Trophoblast cell (in vitro differentiated cells and primary cell): ENCODE data around the gene EPHA6.

Source experiments
- DNase-seq, 2 donors: peaks; one replicate each; pipeline ENCODE4 v3.0.0-alpha.2; 2016
- H2AFZ ChIP-seq: 2 replicates; pipeline ENCODE4 v1.6.1; 2013; ENCODE audit warnings: low read length, moderate library complexity, mild to moderate bottlenecking; ENCODE audit not compliant: insufficient read depth, poor library complexity
- H2AK5ac ChIP-seq: 2 replicates; pipeline ENCODE4 v1.6.1; 2013; ENCODE audit warnings: mild to moderate bottlenecking, low read length
- H2BK120ac ChIP-seq: 2 replicates; pipeline ENCODE4 v1.6.1; 2013; ENCODE audit warnings: low read length, mild to moderate bottlenecking, moderate library complexity; ENCODE audit not compliant: insufficient read depth, poor library complexity
- H2BK12ac ChIP-seq: 2 replicates; pipeline ENCODE4 v1.6.1; 2013; ENCODE audit warnings: mild to moderate bottlenecking, low read length, moderate library complexity
- H2BK5ac ChIP-seq: 2 replicates; pipeline ENCODE4 v1.6.1; 2013; ENCODE audit warnings: low read length, low read depth, moderate library complexity, mild to moderate bottlenecking; ENCODE audit not compliant: poor library complexity
- H3K14ac ChIP-seq: 2 replicates; pipeline ENCODE4 v1.6.1; 2013; ENCODE audit warnings: mild to moderate bottlenecking, low read length
- H3K18ac ChIP-seq: 2 replicates; pipeline ENCODE4 v1.6.1; 2013; ENCODE audit warnings: mild to moderate bottlenecking, low read length
- H3K23ac ChIP-seq: 2 replicates; pipeline ENCODE4 v1.6.1; 2013; ENCODE audit warnings: low read length
- H3K27ac ChIP-seq: 2 replicates; pipeline ENCODE4 v1.5.1; 2013; ENCODE audit warnings: low read depth, mild to moderate bottlenecking, inconsistent platforms, low read length, moderate library complexity
- H3K27me3 ChIP-seq: 2 replicates; pipeline ENCODE4 v1.6.1; 2013; ENCODE audit warnings: inconsistent platforms, mild to moderate bottlenecking, low read length, moderate library complexity; ENCODE audit not compliant: insufficient read depth
- H3K36me3 ChIP-seq, 2 experiments: 1 replicate in 1 of 2; 2 replicates in 1 of 2; pipeline ENCODE4 v1.6.1; 2013; ENCODE audit warnings: low read length in 2 of 2, mild to moderate bottlenecking in 2 of 2, moderate library complexity in 1 of 2; ENCODE audit not compliant: insufficient read depth in 2 of 2, control insufficient read depth in 1 of 2
- H3K4ac ChIP-seq: 2 replicates; pipeline ENCODE4 v1.6.1; 2013; ENCODE audit warnings: low read depth, mild to moderate bottlenecking, low read length, moderate library complexity
- H3K4me1 ChIP-seq, 2 experiments: 1 replicate in 1 of 2; 2 replicates in 1 of 2; pipeline ENCODE4 v1.6.1; 2013; ENCODE audit warnings: low read length in 2 of 2, mild to moderate bottlenecking in 2 of 2, moderate library complexity in 1 of 2; ENCODE audit not compliant: insufficient read depth in 2 of 2, control insufficient read depth in 1 of 2
- H3K4me2 ChIP-seq: 2 replicates; pipeline ENCODE4 v1.6.1; 2013; ENCODE audit warnings: inconsistent platforms, mild to moderate bottlenecking, low read length, moderate library complexity
- H3K4me3 ChIP-seq: 2 replicates; pipeline ENCODE4 v1.5.1; 2013; ENCODE audit warnings: mild to moderate bottlenecking, low read depth, low read length, inconsistent platforms
- H3K79me1 ChIP-seq: one replicate; pipeline ENCODE4 v1.6.1; 2013; ENCODE audit warnings: low read length
- H3K79me2 ChIP-seq: 2 replicates; pipeline ENCODE4 v1.6.1; 2013; ENCODE audit warnings: low read length, mild to moderate bottlenecking; ENCODE audit not compliant: control insufficient read depth, insufficient read depth, poor library complexity
- H3K9ac ChIP-seq: 2 replicates; pipeline ENCODE4 v1.6.1; 2013; ENCODE audit warnings: mild to moderate bottlenecking, low read length
- H3K9me3 ChIP-seq: 2 replicates; pipeline ENCODE4 v1.6.1; 2013; ENCODE audit warnings: low read depth, mild to moderate bottlenecking, control low read depth, inconsistent platforms, low read length; ENCODE audit not compliant: insufficient read depth
- H4K12ac ChIP-seq: 2 replicates; pipeline ENCODE4 v1.6.1; 2013; ENCODE audit warnings: low read depth, mild to moderate bottlenecking, low read length, moderate library complexity
- H4K8ac ChIP-seq: 2 replicates; pipeline ENCODE4 v1.6.1; 2013; ENCODE audit warnings: low read depth, mild to moderate bottlenecking, low read length, moderate library complexity
- H4K91ac ChIP-seq: one replicate; pipeline ENCODE4 v1.6.1; 2013; ENCODE audit warnings: low read depth, mild to moderate bottlenecking, low read length, moderate library complexity
- WGBS: extraction: QIAGEN DNeasy Blood & Tissue Kit; methylation state at CpG from one replicate; pipeline ENCODE4 v1.1.7; 2013; ENCODE audit warnings: missing lambda C conversion rate; ENCODE audit not compliant: insufficient read length, insufficient coverage; ENCODE audit errors: extremely low coverage; 5-methylcytosine and 5-hydroxymethylcytosine counted together

The EPHA6 gene

DNA sequence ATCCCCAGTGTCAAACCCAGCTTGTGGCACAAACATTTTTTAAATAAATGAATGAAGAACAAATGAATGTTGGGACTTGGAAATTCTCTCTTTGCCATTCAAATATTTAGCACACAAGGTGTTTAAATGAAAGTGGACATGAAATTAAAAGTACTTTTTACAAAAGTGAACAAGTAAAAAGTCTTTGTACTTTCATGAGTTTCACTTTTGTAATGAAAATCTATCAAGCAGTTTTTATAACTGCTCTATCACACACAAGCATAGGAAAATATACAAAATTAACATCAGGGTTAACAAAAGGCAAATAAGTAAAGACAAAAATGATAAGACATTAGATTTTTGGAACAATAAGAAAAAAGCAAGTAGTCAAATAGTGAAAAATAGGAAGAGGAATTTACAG, 866.3 kb downstream of the EPHA6 start:
- Histone ChIP-seq H3K79me1 (no peaks in the 10 kb centered on the region), H3K14ac (no peak overlapping the region), H3K9ac (no peak overlapping the region), H3K27me3 (no peaks in the 10 kb centered on the region), H3K27ac (no peak overlapping the region), H3K4me2 (no peak overlapping the region), H4K91ac (no peak overlapping the region), H3K36me3 (no peaks in the 10 kb centered on the region), H4K12ac (no peak overlapping the region), H3K9me3 (no peaks in the 10 kb centered on the region), H3K4me1 (no peaks in the 10 kb centered on the region), H3K4me3 (no peak overlapping the region), H2AK5ac (no peak overlapping the region), H2AFZ (no peak overlapping the region), H2BK12ac (no peak overlapping the region), H3K79me2 (no peaks in the 10 kb centered on the region), H3K4ac (no peak overlapping the region), H4K8ac (no peak overlapping the region), H2BK120ac (no peak overlapping the region), H3K23ac (no peak overlapping the region), H2BK5ac (no peak overlapping the region), H3K18ac (no peak overlapping the region)
- no peak for DNase-seq

DNA sequence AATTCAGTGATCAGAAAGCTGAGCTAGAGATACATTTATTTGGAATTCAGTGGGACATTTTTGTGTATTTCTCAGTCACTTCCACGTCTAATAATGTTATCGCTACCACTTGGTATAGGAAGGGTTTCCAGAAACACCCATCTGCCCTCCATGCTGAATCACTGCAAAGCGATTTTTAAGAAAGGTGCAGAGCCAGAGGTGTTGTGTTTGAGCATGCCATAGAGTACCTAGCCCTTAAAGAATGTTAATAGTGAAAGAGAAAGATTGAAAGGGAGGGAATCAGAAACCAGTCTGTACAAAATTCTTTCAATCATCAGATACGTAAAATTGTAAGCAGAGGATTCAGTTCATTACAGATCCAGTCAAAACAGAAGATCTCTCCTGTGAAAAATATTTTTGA, 870.1 kb downstream of the EPHA6 start:
- no peak overlapping the region for H4K12ac ChIP-seq
- no peak overlapping the region for H3K18ac ChIP-seq
- no peaks in the 10 kb centered on the region for H3K9me3 ChIP-seq
- no peaks in the 10 kb centered on the region for H3K79me1 ChIP-seq
- no peak overlapping the region for H3K9ac ChIP-seq
- no peak overlapping the region for H3K14ac ChIP-seq
- H2BK5ac ChIP-seq = no peak overlapping the region
- no peak overlapping the region for H2BK120ac ChIP-seq
- H3K4ac ChIP-seq = no peak overlapping the region
- no peak for DNase-seq
- no peaks in the 10 kb centered on the region for H3K27me3 ChIP-seq
- H3K4me3 ChIP-seq = no peak overlapping the region
- peaks cover 0 to 4% of the 10 kb centered on the region in 2 experiments for H3K4me1 ChIP-seq
- H4K91ac ChIP-seq = no peak overlapping the region
- no peak overlapping the region for H2BK12ac ChIP-seq
- no peak overlapping the region for H3K27ac ChIP-seq
- H3K4me2 ChIP-seq = no peak overlapping the region
- H2AK5ac ChIP-seq = no peak overlapping the region
- WGBS = no CpG with 5 or more reads among the region's 4 CpGs
- H4K8ac ChIP-seq = no peak overlapping the region
- H3K36me3 ChIP-seq = no peaks in the 10 kb centered on the region
- no peak overlapping the region for H3K23ac ChIP-seq
- no peaks in the 10 kb centered on the region for H3K79me2 ChIP-seq
- H2AFZ ChIP-seq = no peak overlapping the region

DNA sequence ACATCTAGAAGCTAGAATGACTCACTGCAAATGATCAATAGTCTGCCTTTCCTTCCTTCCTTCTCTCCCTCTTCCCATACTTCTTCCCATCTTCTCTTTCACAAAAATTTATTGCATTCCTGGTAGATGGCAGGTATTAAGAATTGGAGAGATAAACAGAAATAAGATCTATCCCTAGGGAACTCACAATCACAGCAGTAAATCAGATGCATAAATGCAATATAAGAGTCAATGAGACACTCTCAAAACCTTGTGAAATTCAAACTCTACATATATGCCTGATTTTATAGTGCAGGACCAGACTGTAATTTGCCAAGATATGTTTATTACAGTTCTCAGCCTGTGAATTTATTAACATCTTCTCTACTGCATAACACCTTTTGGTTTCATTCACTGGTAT, 871.9 kb downstream of the EPHA6 start:
- Histone ChIP-seq H2AFZ (no peak overlapping the region), H3K4ac (no peak overlapping the region), H3K36me3 (no peaks in the 10 kb centered on the region), H2AK5ac (no peak overlapping the region), H3K9me3 (no peaks in the 10 kb centered on the region), H2BK120ac (no peak overlapping the region), H3K9ac (no peak overlapping the region), H4K12ac (no peak overlapping the region), H4K8ac (no peak overlapping the region), H4K91ac (no peak overlapping the region), H3K79me1 (no peaks in the 10 kb centered on the region), H3K14ac (no peak overlapping the region), H3K4me3 (no peak overlapping the region), H3K27ac (no peak overlapping the region), H3K4me2 (no peak overlapping the region), H2BK12ac (no peak overlapping the region), H3K18ac (no peak overlapping the region), H3K27me3 (no peaks in the 10 kb centered on the region), H3K23ac (no peak overlapping the region), H3K79me2 (no peaks in the 10 kb centered on the region), H2BK5ac (no peak overlapping the region), H3K4me1 (peaks cover 0 to 4% of the 10 kb centered on the region in 2 experiments)
- DNase-seq = no peak

DNA sequence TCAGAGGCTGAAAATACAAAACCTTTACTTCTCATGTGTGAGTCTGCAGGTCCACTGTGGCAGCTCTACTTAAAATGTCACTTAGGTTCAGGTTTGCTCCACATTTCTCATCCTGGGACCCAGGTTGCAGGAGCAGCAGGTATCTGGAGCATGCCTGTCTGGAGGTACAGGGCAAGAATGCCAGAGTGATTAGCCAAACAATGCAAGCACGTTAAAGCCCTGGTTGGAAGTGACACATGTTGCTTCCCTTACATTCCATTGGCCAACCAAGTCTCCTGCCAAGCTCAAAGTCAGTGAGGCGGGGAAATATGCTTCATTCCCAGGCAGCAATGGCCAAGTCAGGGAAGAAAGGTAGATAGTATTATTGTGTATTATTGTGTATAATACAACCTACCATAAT, 873.3 kb downstream of the EPHA6 start:
- Histone ChIP-seq H4K91ac (no peak overlapping the region), H4K8ac (no peak overlapping the region), H2BK120ac (no peak overlapping the region), H3K27me3 (no peaks in the 10 kb centered on the region), H2AFZ (no peak overlapping the region), H3K79me1 (no peaks in the 10 kb centered on the region), H2BK5ac (no peak overlapping the region), H3K4me3 (no peak overlapping the region), H3K9me3 (no peaks in the 10 kb centered on the region), H3K4ac (no peak overlapping the region), H3K36me3 (no peaks in the 10 kb centered on the region), H3K4me1 (peaks cover 0 to 4% of the 10 kb centered on the region in 2 experiments), H3K4me2 (no peak overlapping the region), H3K79me2 (no peaks in the 10 kb centered on the region), H3K23ac (no peak overlapping the region), H2BK12ac (no peak overlapping the region), H3K14ac (no peak overlapping the region), H2AK5ac (no peak overlapping the region), H3K27ac (no peak overlapping the region), H3K9ac (no peak overlapping the region), H3K18ac (no peak overlapping the region), H4K12ac (no peak overlapping the region)
- WGBS = no CpG with 5 or more reads among the region's 2 CpGs
- peak in 1 of 2 donors; percentile 36 for DNase-seq

DNA sequence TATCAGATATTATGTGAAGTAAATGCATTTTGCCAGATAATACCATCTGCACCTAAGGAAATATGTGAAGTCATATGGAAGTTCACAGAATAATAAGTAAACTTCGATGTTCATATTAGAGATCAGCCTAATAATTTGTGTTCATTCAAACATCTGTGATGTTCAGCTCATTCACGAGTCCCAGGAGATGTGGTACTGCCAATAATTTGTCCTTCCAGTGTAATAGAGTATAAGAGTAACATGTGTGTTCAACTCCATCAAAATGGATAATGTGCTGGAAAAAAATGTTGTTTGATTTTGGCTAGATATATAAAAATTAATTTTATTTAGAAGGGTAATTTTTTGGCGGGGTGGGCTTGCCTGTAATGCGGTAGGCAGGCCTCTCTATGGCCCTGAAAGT, 874.7 kb downstream of the EPHA6 start:
- H3K79me2 ChIP-seq = no peaks in the 10 kb centered on the region
- no peak overlapping the region for H2AFZ ChIP-seq
- H3K4ac ChIP-seq = no peak overlapping the region
- H4K12ac ChIP-seq = no peak overlapping the region
- H3K4me1 ChIP-seq = peaks cover 0 to 4% of the 10 kb centered on the region in 2 experiments
- no peak overlapping the region for H2BK12ac ChIP-seq
- no peak overlapping the region for H2BK5ac ChIP-seq
- H4K91ac ChIP-seq = no peak overlapping the region
- no peaks in the 10 kb centered on the region for H3K9me3 ChIP-seq
- H3K23ac ChIP-seq = no peak overlapping the region
- H3K27ac ChIP-seq = no peak overlapping the region
- no peak overlapping the region for H3K14ac ChIP-seq
- H2BK120ac ChIP-seq = no peak overlapping the region
- no peak overlapping the region for H4K8ac ChIP-seq
- DNase-seq = no peak
- H3K4me3 ChIP-seq = no peak overlapping the region
- no peak overlapping the region for H3K4me2 ChIP-seq
- no peak overlapping the region for H2AK5ac ChIP-seq
- no peaks in the 10 kb centered on the region for H3K79me1 ChIP-seq
- no peak overlapping the region for H3K18ac ChIP-seq
- no peaks in the 10 kb centered on the region for H3K27me3 ChIP-seq
- H3K9ac ChIP-seq = no peak overlapping the region
- no peaks in the 10 kb centered on the region for H3K36me3 ChIP-seq
- WGBS = 100% methylated on average over 1 of the region's 4 CpGs
